GM21367 (cell line): ENCODE data around the gene PPP1R14C.

ENCODE experiments used
- ATAC-seq: cut with Tn5 transposase; IDR thresholded peaks from one replicate; pipeline ENCODE4 v1.9.1; 2021; ENCODE audit not compliant: unreplicated experiment

Gene PPP1R14C

DNA sequence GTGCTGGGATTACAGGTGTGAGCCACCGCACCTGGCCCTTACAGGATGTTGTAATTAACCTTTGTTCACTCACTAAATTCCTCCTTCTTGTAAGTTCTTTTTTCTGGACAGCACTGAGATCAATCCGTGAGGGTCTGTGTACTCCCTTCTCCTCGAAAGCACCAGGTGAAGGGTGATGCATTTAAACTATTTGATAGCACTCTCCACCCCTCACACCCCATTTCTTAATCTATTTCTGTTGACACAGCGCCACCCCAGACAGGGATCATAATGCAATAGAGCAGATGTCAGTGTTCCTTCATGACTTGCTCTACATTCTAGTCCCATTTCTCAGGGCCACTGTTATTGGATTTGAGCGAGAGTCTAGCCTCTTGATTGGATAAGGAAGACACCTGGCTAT is 46.3 kb downstream of the PPP1R14C start:
- no peak for ATAC-seq

DNA sequence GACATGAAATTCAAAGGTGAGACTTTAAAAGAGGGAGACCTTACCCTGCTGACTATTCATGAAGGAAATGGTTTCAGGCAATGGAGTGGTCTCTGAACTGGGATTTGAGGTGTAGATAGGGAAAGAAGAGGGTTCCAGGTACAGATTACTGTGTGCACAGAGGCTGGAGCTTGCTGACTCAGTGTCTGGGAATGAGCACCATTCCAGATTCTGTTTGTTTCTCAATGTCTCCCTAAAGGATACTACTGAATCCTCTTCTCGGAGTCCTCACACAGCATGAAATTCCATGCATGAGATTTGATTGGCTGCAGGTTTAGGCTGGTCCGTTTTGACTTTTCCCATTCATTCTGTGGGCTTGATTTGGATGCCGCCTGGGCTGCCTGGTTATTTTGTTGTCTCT is 49.0 kb downstream of the PPP1R14C start:
- no peak for ATAC-seq

GRCh38 chr6:150194195-150194594 is 51.4 kb downstream of the PPP1R14C start:
- ATAC-seq, result no peak

- no peak for ATAC-seq
Observed at GRCh38 chr6:150195996-150196417, 53.2 kb downstream of the PPP1R14C start.

- no peak for ATAC-seq
Observed at GRCh38 chr6:150196942-150197745, 54.3 kb downstream of the PPP1R14C start.

DNA sequence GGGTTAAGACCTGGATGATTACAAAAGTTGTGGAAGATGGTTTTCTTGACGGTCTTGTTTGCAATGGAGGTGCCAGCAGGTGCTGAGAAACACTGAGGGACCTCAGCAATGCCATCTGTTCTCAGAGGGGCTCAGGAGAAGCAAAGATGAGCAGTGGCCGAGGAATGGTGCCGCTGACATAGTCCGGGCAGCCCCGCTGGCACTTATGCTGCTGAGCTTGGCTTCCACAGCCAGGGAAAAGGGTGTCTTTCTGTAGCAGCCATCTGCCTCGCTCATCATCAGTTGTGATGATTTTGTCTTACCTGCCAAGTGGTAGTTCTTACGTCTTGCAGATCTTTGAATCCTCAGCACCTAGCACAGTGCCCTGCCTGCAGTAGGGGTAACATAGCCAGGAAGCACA is 55.7 kb downstream of the PPP1R14C start:
- no peak for ATAC-seq

GRCh38 chr6:150199241-150199640 is 56.4 kb downstream of the PPP1R14C start:
- ATAC-seq, result no peak

- ATAC-seq, result no peak
Observed at GRCh38 chr6:150200428-150201100, 57.7 kb downstream of the PPP1R14C start.

DNA sequence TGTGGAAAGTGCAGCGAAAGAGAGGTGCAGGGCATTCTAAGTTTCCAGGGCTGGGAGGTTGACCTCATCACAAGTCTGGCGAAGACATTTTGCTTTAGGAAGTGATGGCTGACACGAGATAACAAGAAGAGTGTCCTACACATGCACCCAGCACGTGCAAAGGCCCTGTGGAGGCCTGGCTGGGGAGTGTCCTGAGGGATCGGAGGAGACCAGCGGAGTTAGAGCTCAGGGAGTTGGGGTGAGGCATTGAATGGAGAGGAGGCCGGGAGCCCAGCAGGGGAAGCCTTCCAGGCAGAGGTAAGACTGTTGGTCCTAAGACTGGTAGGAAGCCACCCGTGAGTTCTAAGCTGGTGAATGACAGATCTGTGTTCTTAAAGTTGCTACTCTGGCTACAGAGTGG is 58.4 kb downstream of the PPP1R14C start:
- no peak for ATAC-seq

GRCh38 chr6:150201772-150202329 is 59.0 kb downstream of the PPP1R14C start:
- no peak for ATAC-seq

DNA sequence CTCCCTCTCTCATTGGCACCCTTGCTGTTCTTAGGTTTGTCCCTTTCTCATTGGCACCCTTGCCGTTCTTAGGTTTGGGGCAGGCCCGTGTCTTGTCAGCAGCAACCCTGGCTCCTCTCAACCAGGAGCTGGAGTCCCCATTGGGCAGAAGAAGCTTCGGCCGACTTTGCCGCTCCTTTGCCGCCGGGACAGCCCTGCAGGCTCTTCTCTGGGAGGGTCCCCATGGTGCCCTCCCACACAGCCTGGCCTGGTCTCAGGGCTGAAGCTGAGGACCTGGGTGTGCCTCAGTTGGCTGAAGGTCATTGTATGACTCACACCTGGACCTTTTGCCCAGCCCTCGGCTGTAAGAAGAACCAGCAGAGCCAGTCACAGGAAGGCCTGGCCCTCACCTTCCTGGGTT is 59.6 kb downstream of the PPP1R14C start:
- ATAC-seq, result no peak

DNA sequence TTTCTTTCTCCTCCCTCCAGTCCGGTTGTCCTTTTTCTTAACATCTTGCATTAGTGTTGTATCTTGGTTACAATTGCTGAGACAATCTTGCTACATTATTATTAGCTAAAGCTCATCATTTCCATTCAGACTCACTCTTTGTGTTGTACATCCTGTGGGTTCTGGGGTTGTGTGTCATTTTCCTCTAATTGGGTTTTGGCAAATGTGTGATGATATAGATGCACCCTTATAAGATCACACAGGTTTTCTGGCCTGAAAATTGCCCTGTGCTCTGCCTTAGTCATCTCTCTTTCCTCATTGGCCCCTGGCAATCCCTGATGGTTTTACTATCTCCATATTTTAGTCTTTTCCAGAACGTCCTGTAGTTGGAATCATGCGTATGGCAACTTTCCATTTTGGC is 60.1 kb downstream of the PPP1R14C start:
- ATAC-seq, result no peak

DNA sequence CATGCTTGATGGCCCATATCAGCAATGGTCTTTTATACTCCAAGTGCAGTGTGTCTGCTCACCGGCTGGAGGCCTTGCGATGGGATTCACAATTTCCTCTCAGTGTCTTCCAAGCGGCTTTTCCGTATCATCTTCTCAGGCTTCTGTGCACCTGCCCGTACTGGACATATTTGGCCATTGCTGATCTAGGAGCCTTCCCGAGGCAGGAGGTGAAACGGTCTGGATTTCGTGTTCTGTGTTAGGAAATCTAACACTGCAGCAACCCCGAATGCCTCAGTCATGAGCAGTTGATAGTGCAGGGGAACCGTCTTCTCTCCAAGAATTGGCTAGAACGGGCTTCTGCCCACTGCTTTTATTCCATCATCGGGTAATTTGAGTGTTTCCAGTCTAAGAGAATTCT is 60.5 kb downstream of the PPP1R14C start:
- no peak for ATAC-seq

- ATAC-seq, result no peak
Observed at GRCh38 chr6:150203871-150204545, 61.2 kb downstream of the PPP1R14C start.

GRCh38 chr6:150204705-150205472 is 62.0 kb downstream of the PPP1R14C start:
- no peak for ATAC-seq

DNA sequence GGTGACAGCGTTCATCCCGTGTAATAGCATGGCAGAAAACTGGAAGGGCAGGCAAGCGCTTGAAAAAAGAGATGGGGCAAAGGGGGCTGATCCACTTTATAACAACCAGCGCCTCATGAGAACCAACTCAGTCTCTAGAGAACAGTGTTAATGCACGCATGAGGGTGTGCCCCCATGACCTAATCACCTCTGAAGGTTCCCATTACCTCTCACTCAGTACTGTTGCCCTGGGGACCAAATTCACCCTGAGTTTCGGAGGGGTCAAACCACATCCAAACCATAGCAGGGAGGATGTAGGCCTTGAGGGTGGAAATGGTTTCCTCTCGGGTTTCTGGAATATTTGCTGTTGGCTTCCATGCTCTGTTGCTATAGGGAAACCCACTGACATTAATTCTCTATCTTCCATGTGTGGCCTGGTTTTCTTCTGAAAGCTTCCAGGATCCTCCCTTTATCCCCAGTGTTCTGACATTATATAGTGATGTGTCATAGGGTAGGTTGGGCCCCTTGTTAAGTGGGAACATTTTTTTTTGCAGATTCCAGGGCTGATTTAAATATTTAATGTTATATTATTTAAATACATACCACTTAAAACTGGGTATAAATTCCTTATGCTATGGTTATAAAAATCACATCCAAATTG is 65.2 kb downstream of the PPP1R14C start:
- ATAC-seq, result no peak

GRCh38 chr6:150208611-150209352 is 65.9 kb downstream of the PPP1R14C start:
- ATAC-seq, result no peak

DNA sequence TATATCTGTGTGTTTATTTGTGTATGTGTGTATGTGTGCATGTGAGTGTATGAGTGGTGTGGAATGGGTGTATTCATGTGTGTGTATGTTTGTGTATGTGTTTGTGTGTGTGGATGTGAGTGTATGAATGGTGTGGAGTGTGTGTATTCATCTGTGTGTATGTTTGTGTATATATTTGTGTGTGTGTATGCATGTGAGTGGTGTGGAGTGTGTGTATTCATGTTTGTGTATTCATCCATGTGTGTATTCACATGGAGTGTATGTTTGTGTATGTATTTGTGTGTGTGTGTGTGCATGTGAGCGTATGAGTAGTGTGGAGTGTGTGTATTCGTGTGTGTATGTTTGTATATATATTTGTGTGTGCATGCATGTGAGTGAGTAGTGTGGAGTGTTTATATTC is 66.6 kb downstream of the PPP1R14C start:
- ATAC-seq, result no peak

DNA sequence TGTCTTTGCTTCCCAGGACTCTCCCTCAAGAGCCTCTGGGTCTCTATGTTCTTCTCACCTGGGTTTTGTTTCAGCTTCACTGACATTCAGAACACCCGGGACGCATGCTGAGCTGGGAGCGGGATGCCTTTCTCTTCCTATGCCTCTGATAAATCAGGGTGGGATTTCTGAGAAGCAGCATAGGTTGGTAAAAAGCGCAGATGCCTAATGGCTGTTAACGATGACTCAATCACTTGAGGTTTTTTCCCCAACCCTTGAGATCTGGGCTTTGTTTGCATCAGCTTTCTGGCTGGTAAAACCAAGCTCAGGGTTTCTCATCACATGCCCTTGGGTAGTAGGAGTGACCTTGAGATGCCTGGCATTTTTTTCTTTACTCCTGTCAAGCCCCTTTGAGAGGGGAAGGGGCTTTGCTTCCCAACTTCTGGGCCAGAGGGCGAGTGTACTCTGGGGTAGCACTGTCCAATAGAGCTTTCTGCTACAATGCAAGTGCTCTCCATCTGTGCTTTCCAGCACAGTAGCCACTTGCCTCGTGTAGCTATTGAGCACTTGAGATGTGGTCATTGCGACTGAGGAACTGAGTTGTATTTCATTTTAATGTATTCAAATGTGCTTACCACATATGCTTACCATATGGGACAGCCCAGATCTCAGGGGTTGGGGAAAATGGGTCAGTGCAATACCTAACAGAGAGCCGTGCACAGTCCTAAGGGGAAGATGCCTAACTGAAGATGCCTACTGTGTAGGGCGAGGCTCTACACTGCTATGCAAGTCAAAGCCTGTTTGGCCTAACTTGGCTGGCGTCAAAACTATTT is 69.1 kb downstream of the PPP1R14C start:
- no peak for ATAC-seq
